ENCODE results near the gene DSC1. TPM values are rescaled to one million over a fixed set of nuclear protein-coding genes. Genes with fewer than 3 reads are reported as not detected.

DSC1 gene
- total and polyA plus RNA-seq, 2 of the 13 experiments (the other 11 are each of a cell fraction or from before 2014, with no cell fraction given) = not detected

- no peaks in the 10 kb centered on the region for H4K20me1 ChIP-seq (ENCODE audit: insufficient read depth, low read length)
- H3K27me3 ChIP-seq (ENCODE audit: control insufficient read depth in 1 of 2, insufficient read depth in 2 of 2, low read length in 2 of 2) = no peaks in the 10 kb centered on the region; a peak in 1 of 5 replicates
- DNase-seq (ENCODE audit: low spot score) (no peak), ATAC-seq (no peak), FAIRE-seq (no peak)
- WGBS (ENCODE audit: low lambda C conversion rate) = 93% methylated on average over 2 of the region's 2 CpGs
- H3K36me3 ChIP-seq (replicated peaks in 1 of 2; ENCODE audit: control insufficient read depth in 1 of 2, insufficient read depth in 2 of 2, low read length in 2 of 2) = no peaks in the 10 kb centered on the region
- no peak overlapping the region for H2AFZ ChIP-seq (ENCODE audit: low read length)
- H3K4me2 ChIP-seq (ENCODE audit: low read depth, low read length) = peak overlapping the region; percentile 73; the same call in 1 of the 2 replicates
- no peaks in the 10 kb centered on the region for H3K79me2 ChIP-seq (ENCODE audit: insufficient read depth, low read length)
- in situ Hi-C loops (cut with HindIII; ENCODE audit: extremely low pct_ligation_motif_present, low pct_unique_long_range_greater_than_20kb) = no loop called here
- ChIA-PET CTCF (ENCODE audit: low intra/inter-chr PET ratio, low total read pairs) (no interaction called here), POLR2A (interaction anchor here (1.0 to 2.1 kb wide), 6 partner anchors 38 to 198 kb away, joined by 3 to 8 read pairs (median 4); no protein-coding TSS in a partner anchor)
- BruUV-seq (replicated peaks) = no TSS peak
- intact Hi-C loops (cut with micrococcal nuclease; ENCODE audit: unreplicated experiment) = loop anchor here (10.0 kb wide), 1 partner anchor 61 kb away; no protein-coding TSS in a partner anchor
- H3K4me1 ChIP-seq (ENCODE audit: insufficient read depth, low read length) = peaks cover 52% of the 10 kb centered on the region
- H3K9me3 ChIP-seq (ENCODE audit: low read length) = no peaks in the 10 kb centered on the region
- no peak overlapping the region for H3K9ac ChIP-seq (ENCODE audit: insufficient read depth, low read depth, low read length)
- no peak overlapping the region for H3K27ac ChIP-seq (ENCODE audit: extremely low read length, insufficient read depth, low read length)
- H3K4me3 ChIP-seq (replicated peaks in 1 of 3; ENCODE audit: insufficient read depth in 1 of 3, low read depth in 2 of 3, low read length in 3 of 3) = no peak overlapping the region
- TF ChIP-seq THYN1 (CRISPR knock-in tag; IDR thresholded peaks at IDR 0.05; ENCODE audit: borderline replicate concordance, low read depth) (no peak), ZNF296 (CRISPR knock-in tag; conservative IDR thresholded peaks at IDR 0.05) (no peak), ZNF18 (CRISPR knock-in tag; IDR thresholded peaks at IDR 0.05; ENCODE audit: insufficient replicate concordance) (no peak), TCF7L2 (IDR thresholded peaks at IDR 0.05; ENCODE audit: low read depth, low read length) (no peak), ZNF775 (CRISPR knock-in tag; IDR thresholded peaks at IDR 0.05; ENCODE audit: borderline replicate concordance) (no peak), FOXK1 (CRISPR knock-in tag; IDR thresholded peaks at IDR 0.05; ENCODE audit: borderline replicate concordance, low read depth) (no peak), SOX13 (IDR thresholded peaks at IDR 0.05) (no peak), SOX13 (CRISPR knock-in tag; conservative IDR thresholded peaks at IDR 0.05 in 1 of 2, IDR thresholded peaks at IDR 0.05 in 1 of 2) (no peak), ELF1 (CRISPR knock-in tag; IDR thresholded peaks at IDR 0.05) (no peak), HMG20A (CRISPR knock-in tag; IDR thresholded peaks at IDR 0.05; ENCODE audit: borderline replicate concordance) (no peak), KLF13 (CRISPR knock-in tag; IDR thresholded peaks at IDR 0.05) (no peak), PHF8 (CRISPR knock-in tag; IDR thresholded peaks at IDR 0.05) (no peak), RBM39 (IDR thresholded peaks at IDR 0.05; ENCODE audit: low read depth, low read length, poor library complexity, severe bottlenecking) (no peak), DZIP1 (CRISPR knock-in tag; IDR thresholded peaks at IDR 0.05) (no peak), SNAPC5 (CRISPR knock-in tag; IDR thresholded peaks at IDR 0.05; ENCODE audit: borderline replicate concordance) (no peak)
Observed at GRCh38 chr18:31204166-31204565, 41.5 kb upstream of the DSC1 start.

Measured in HepG2 (cell line).